ENCODE measurements around the gene SPTLC3.

The SPTLC3 gene

GRCh38 chr20:13139459-13140150, 130.8 kb downstream of the SPTLC3 start:
- no peak overlapping the region for H3K27ac ChIP-seq (ENCODE audit: low read depth, low read length)
- no peak for TF ChIP-seq EZH2phosphoT487 (IDR thresholded peaks at IDR 0.05; ENCODE audit: borderline replicate concordance, low read length)
- no peak for TF ChIP-seq CTCF (IDR thresholded peaks at IDR 0.05; ENCODE audit: low read depth, low read length, poor library complexity, severe bottlenecking)
- H3K79me2 ChIP-seq (ENCODE audit: control insufficient read depth, low read length), result no peaks in the 10 kb centered on the region
- no peak overlapping the region for H3K4me2 ChIP-seq (ENCODE audit: low read length)
- no peaks in the 10 kb centered on the region for H3K4me1 ChIP-seq (ENCODE audit: control insufficient read depth, low read length)
- H4K20me1 ChIP-seq (ENCODE audit: control insufficient read depth, insufficient read depth, low read depth, low read length), result no peaks in the 10 kb centered on the region
- H3K27me3 ChIP-seq (ENCODE audit: control insufficient read depth, low read length), result no peaks in the 10 kb centered on the region
- H3K4me3 ChIP-seq (ENCODE audit: low read length), result no peak overlapping the region
- no peaks in the 10 kb centered on the region for H3K36me3 ChIP-seq (ENCODE audit: control insufficient read depth, low read length)
- no peaks in the 10 kb centered on the region for H3F3A ChIP-seq (ENCODE audit: control insufficient read depth, insufficient read depth)
- no peaks in the 10 kb centered on the region for H3K9me3 ChIP-seq (ENCODE audit: control insufficient read depth, insufficient read depth, low read length)
- H3K9me2 ChIP-seq (replicated peaks; ENCODE audit: control insufficient read depth, low read length), result no peaks in the 10 kb centered on the region

- H3K27me3 ChIP-seq (ENCODE audit: control insufficient read depth, low read length), result no peaks in the 10 kb centered on the region
- no peak overlapping the region for H3K27ac ChIP-seq (ENCODE audit: low read depth, low read length)
- no peaks in the 10 kb centered on the region for H3K4me1 ChIP-seq (ENCODE audit: control insufficient read depth, low read length)
- no peaks in the 10 kb centered on the region for H3K9me3 ChIP-seq (ENCODE audit: control insufficient read depth, insufficient read depth, low read length)
- no peaks in the 10 kb centered on the region for H3K36me3 ChIP-seq (ENCODE audit: control insufficient read depth, low read length)
- H4K20me1 ChIP-seq (ENCODE audit: control insufficient read depth, insufficient read depth, low read depth, low read length), result no peaks in the 10 kb centered on the region
- no peak overlapping the region for H3K4me2 ChIP-seq (ENCODE audit: low read length)
- no peak overlapping the region for H3K4me3 ChIP-seq (ENCODE audit: low read length)
- H3K9me2 ChIP-seq (replicated peaks; ENCODE audit: control insufficient read depth, low read length), result no peaks in the 10 kb centered on the region
- TF ChIP-seq CTCF (IDR thresholded peaks at IDR 0.05; ENCODE audit: low read depth, low read length, poor library complexity, severe bottlenecking) (no peak), EZH2phosphoT487 (IDR thresholded peaks at IDR 0.05; ENCODE audit: borderline replicate concordance, low read length) (no peak)
- H3K79me2 ChIP-seq (ENCODE audit: control insufficient read depth, low read length), result no peaks in the 10 kb centered on the region
- no peaks in the 10 kb centered on the region for H3F3A ChIP-seq (ENCODE audit: control insufficient read depth, insufficient read depth)
Measured at GRCh38 chr20:13140201-13140600, 131.4 kb downstream of the SPTLC3 start.

- no peaks in the 10 kb centered on the region for H3K27me3 ChIP-seq (ENCODE audit: control insufficient read depth, low read length)
- H3K36me3 ChIP-seq (ENCODE audit: control insufficient read depth, low read length), result no peaks in the 10 kb centered on the region
- H3K4me3 ChIP-seq (ENCODE audit: low read length), result no peak overlapping the region
- H3K79me2 ChIP-seq (ENCODE audit: control insufficient read depth, low read length), result no peaks in the 10 kb centered on the region
- no peaks in the 10 kb centered on the region for H3K9me2 ChIP-seq (replicated peaks; ENCODE audit: control insufficient read depth, low read length)
- TF ChIP-seq EZH2phosphoT487 (IDR thresholded peaks at IDR 0.05; ENCODE audit: borderline replicate concordance, low read length) (no peak), CTCF (IDR thresholded peaks at IDR 0.05; ENCODE audit: low read depth, low read length, poor library complexity, severe bottlenecking) (no peak)
- H4K20me1 ChIP-seq (ENCODE audit: control insufficient read depth, insufficient read depth, low read depth, low read length), result no peaks in the 10 kb centered on the region
- H3K27ac ChIP-seq (ENCODE audit: low read depth, low read length), result no peak overlapping the region
- no peak overlapping the region for H3K4me2 ChIP-seq (ENCODE audit: low read length)
- H3K9me3 ChIP-seq (ENCODE audit: control insufficient read depth, insufficient read depth, low read length), result no peaks in the 10 kb centered on the region
- no peaks in the 10 kb centered on the region for H3F3A ChIP-seq (ENCODE audit: control insufficient read depth, insufficient read depth)
- no peaks in the 10 kb centered on the region for H3K4me1 ChIP-seq (ENCODE audit: control insufficient read depth, low read length)
Measured at GRCh38 chr20:13140775-13141174, 132.0 kb downstream of the SPTLC3 start.
